IMR-90 (cell line): ENCODE results near the gene NNMT. TPM values are rescaled to one million over a fixed set of nuclear protein-coding genes. Genes with fewer than 3 reads are reported as not detected.

Experiments used
- ATAC-seq: fragments of 200-7000 bp; cut with Tn5 transposase; 2 replicates; pipeline ENCODE4 v1.9.1; 2020; ENCODE audit warnings: low read depth, mild to moderate bottlenecking, moderate library complexity
- BruUV-seq: library from RNA; stranded (reverse); fragments of 400-500 nt; replicated peaks from 2 replicates; lab custom pipeline; 2021; lab: Mats Ljungman, UMichigan
- CTCF ChIA-PET: fragments of 300-600 bp; formaldehyde crosslinking; extraction: SDS; loops from one replicate; lab custom pipeline; 2021; ENCODE audit warnings: antibody characterized with exemption; lab: Yijun Ruan, JAX
- POLR2A ChIA-PET: fragments of 300-600 bp; sonication (Branson Sonifier 250); formaldehyde crosslinking; loops from one replicate; lab custom pipeline; 2022; ENCODE audit warnings: antibody characterized with exemption; ENCODE audit not compliant: unreplicated experiment; lab: Charles Lee
- DNase-seq: peaks from one replicate; pipeline ENCODE4 v3.0.0; 2013
- H2AFZ ChIP-seq: replicated peaks from 2 replicates; pipeline ENCODE3; 2013; ENCODE audit warnings: low read length, mild to moderate bottlenecking; ENCODE audit not compliant: poor library complexity
- H2AK5ac ChIP-seq: 2 replicates; pipeline ENCODE4 v1.6.1; 2013; ENCODE audit warnings: low read depth, low read length, inconsistent platforms
- H2AK9ac ChIP-seq: replicated peaks from 2 replicates; pipeline ENCODE3; 2013; ENCODE audit warnings: mild to moderate bottlenecking, low read depth, low read length, moderate library complexity; ENCODE audit not compliant: poor library complexity
- H2BK120ac ChIP-seq: 2 replicates; pipeline ENCODE4 v1.6.1; 2013; ENCODE audit warnings: low read depth, low read length, inconsistent platforms
- H2BK15ac ChIP-seq: 3 replicates; pipeline ENCODE4 v1.6.1; 2013; ENCODE audit warnings: low read depth, low read length, inconsistent platforms
- H2BK20ac ChIP-seq: 2 replicates; pipeline ENCODE4 v1.6.1; 2013; ENCODE audit warnings: low read depth, mild to moderate bottlenecking, inconsistent platforms, low read length, moderate library complexity
- H2BK5ac ChIP-seq: 2 replicates; pipeline ENCODE4 v1.6.1; 2013; ENCODE audit warnings: mild to moderate bottlenecking, low read depth, low read length, inconsistent platforms; ENCODE audit not compliant: poor library complexity, severe bottlenecking
- H3K14ac ChIP-seq: replicated peaks from 2 replicates; pipeline ENCODE4 v1.6.1; 2013; ENCODE audit warnings: low read depth, low read length, inconsistent platforms
- H3K18ac ChIP-seq: 2 replicates; pipeline ENCODE4 v1.6.1; 2013; ENCODE audit warnings: low read depth, low read length, control low read depth
- H3K23ac ChIP-seq: 2 replicates; pipeline ENCODE4 v1.6.1; 2013; ENCODE audit warnings: low read depth, low read length, inconsistent platforms
- H3K27ac ChIP-seq: 2 replicates; pipeline ENCODE4 v1.5.1; 2013; ENCODE audit warnings: mild to moderate bottlenecking, control low read depth, low read length; ENCODE audit not compliant: insufficient read depth
- H3K27me3 ChIP-seq: 2 replicates; pipeline ENCODE4 v1.6.1; 2013; ENCODE audit warnings: low read length; ENCODE audit not compliant: control insufficient read depth, insufficient read depth
- H3K36me3 ChIP-seq: 2 replicates; pipeline ENCODE4 v1.6.1; 2013; ENCODE audit warnings: low read length, mixed read lengths; ENCODE audit not compliant: control insufficient read depth, insufficient read depth
- H3K4ac ChIP-seq: 2 replicates; pipeline ENCODE4 v1.6.1; 2013; ENCODE audit warnings: low read depth, low read length, inconsistent platforms
- H3K4me1 ChIP-seq: 2 replicates; pipeline ENCODE4 v1.6.1; 2013; ENCODE audit warnings: low read length, mixed read lengths; ENCODE audit not compliant: control insufficient read depth, insufficient read depth
- H3K4me2 ChIP-seq: 2 replicates; pipeline ENCODE4 v1.6.1; 2013; ENCODE audit warnings: low read depth, mild to moderate bottlenecking, control low read depth, low read length, moderate library complexity
- H3K4me3 ChIP-seq: 2 replicates; pipeline ENCODE4 v1.5.1; 2013; ENCODE audit warnings: low read depth, mild to moderate bottlenecking, control low read depth, low read length, moderate library complexity; ENCODE audit not compliant: insufficient read depth
- H3K56ac ChIP-seq: 2 replicates; pipeline ENCODE4 v1.6.1; 2013; ENCODE audit warnings: low read length, inconsistent platforms; ENCODE audit not compliant: insufficient read depth; ENCODE audit errors: extremely low read depth
- H3K79me1 ChIP-seq, 2 experiments: 2 replicates each; pipeline ENCODE4 v1.6.1; 2013; ENCODE audit warnings: low read length in 2 of 2, inconsistent platforms in 1 of 2, low read depth in 1 of 2
- H3K9ac ChIP-seq: 2 replicates; pipeline ENCODE4 v1.6.1; 2013; ENCODE audit warnings: low read depth, low read length, control low read depth
- H3K9me1 ChIP-seq: 2 replicates; pipeline ENCODE4 v1.6.1; 2013; ENCODE audit warnings: low read length, inconsistent platforms; ENCODE audit not compliant: insufficient read depth
- H3K9me3 ChIP-seq: 2 replicates; pipeline ENCODE4 v1.6.1; 2013; ENCODE audit warnings: low read length; ENCODE audit not compliant: control insufficient read depth, insufficient read depth
- H4K20me1 ChIP-seq: 2 replicates; pipeline ENCODE4 v1.6.1; 2013; ENCODE audit warnings: low read length, inconsistent platforms; ENCODE audit not compliant: insufficient read depth
- H4K5ac ChIP-seq: 2 replicates; pipeline ENCODE4 v1.6.1; 2013; ENCODE audit warnings: mild to moderate bottlenecking, low read depth, low read length, control low read depth
- H4K8ac ChIP-seq, 2 experiments: 2 replicates each; pipeline ENCODE4 v1.6.1; 2013; ENCODE audit warnings: low read depth in 2 of 2, low read length in 2 of 2, control low read depth in 1 of 2, inconsistent platforms in 1 of 2
- H4K91ac ChIP-seq: 2 replicates; pipeline ENCODE4 v1.6.1; 2013; ENCODE audit warnings: low read depth, low read length, inconsistent platforms; ENCODE audit not compliant: insufficient read depth
- CEBPB ChIP-seq: IDR thresholded peaks from 2 replicates; pipeline ENCODE4 v1.6.1; 2012; ENCODE audit warnings: low read depth, low read length, improper control_type of control experiment
- MXI1 ChIP-seq: IDR thresholded peaks from 2 replicates; pipeline ENCODE4 v1.6.1; 2012; ENCODE audit warnings: low read depth, mild to moderate bottlenecking, low read length, moderate library complexity, borderline replicate concordance
- WGBS, 2 experiments: methylation state at CpG; one replicate each; pipeline versions ENCODE4 v1.1.5 to v1.1.7; 2013; ENCODE audit warnings: missing lambda C conversion rate in 2 of 2; ENCODE audit not compliant: insufficient read length in 1 of 2; ENCODE audit errors: extremely low coverage in 2 of 2; 5-methylcytosine and 5-hydroxymethylcytosine counted together
- dilution Hi-C: fragments of 300-500 bp; cut with HindIII; formaldehyde crosslinking; loops from one replicate; pipeline ENCODE4 v1.14.3; 2018; ENCODE audit warnings: low sequenced_read_pairs; ENCODE audit not compliant: unreplicated experiment
- in situ Hi-C: fragments of 300-500 bp; cut with MboI; formaldehyde crosslinking; loops from 3 replicates; pipeline ENCODE4 v1.14.3; 2019; ENCODE audit warnings: low sequenced_read_pairs, inconsistent platforms, mixed read lengths
- intact Hi-C: fragments of 100-400 bp; cut with micrococcal nuclease; formaldehyde crosslinking; loops from 2 replicates; pipeline ENCODE4 v1.10.0; 2022
- polyA plus RNA-seq, 3 experiments: library from polyadenylated mRNA; depleted of rRNA; stranded (reverse); fragments of >200 nt; gene quantifications; 2 replicates each; pipeline ENCODE4 v1.2.3, GENCODE V29; 2012; ENCODE audit warnings: low replicate concordance in 1 of 3
- total RNA-seq: library from RNA; depleted of rRNA; stranded (reverse); fragments of >200 nt; gene quantifications from 2 replicates; pipeline ENCODE4 v1.2.3, GENCODE V29; 2012
- TF ChIP-seq, protein P1 (sequence below): conservative IDR thresholded peaks from 2 replicates; pipeline ENCODE4 v1.5.1; 2012; ENCODE audit warnings: mild to moderate bottlenecking, low read depth, low read length, improper control_type of control experiment

Gene NNMT
- total and polyA plus RNA-seq, 2 of the 4 experiments (the other 2 are of a cell fraction) = 79.7 to 108 TPM

DNA sequence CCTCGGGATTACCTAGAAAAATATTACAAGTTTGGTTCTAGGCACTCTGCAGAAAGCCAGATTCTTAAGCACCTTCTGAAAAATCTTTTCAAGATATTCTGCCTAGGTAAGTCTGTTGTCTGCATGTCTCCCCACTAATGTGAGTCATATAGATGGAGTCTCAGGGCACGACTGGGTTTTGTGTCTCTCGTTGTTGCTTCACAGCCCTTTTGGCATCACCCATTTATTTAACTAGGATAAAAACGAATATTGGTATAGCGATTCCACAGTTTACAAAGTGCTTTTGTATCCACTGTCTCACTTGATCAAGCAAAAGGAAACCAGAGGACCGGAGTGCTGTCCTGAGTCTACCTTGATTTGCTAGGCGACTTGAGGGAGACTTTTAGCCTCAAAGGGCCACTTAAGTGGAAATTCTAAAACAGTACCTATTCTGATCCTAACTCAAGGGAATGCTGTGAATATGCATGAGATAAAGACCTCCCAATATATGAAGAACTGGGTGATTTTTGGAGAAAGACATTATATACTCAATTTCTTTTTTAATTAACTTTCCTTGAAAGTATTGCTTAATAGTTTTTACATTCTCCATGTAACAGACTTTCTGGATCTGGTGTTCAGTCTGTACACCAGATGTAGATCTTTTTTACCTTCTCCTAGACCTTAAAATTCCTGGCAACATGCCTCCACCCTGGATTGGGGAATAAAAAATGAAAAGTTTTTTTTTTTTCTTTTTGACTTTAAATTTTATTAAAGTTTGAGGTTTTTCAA, 590 bp downstream of the NNMT start:
- Histone ChIP-seq H3K4me3 (peak overlapping the region; percentile 62), H2BK20ac (peak overlapping the region; percentile 94), H3K27me3 (no peaks in the 10 kb centered on the region), H4K8ac (peak overlapping the region; percentile 95 to 100), H3K4ac (peak overlapping the region; percentile 100), H3K23ac (peak overlapping the region; percentile 96), H3K9me1 (peaks cover 8% of the 10 kb centered on the region), H2AFZ (peak overlapping the region; percentile 86), H2BK120ac (peak overlapping the region; percentile 100), H3K9ac (peak overlapping the region; percentile 97), H2BK15ac (peak overlapping the region; percentile 97; the same call in 2 of the 3 replicates), H3K79me1 (peaks cover 17 to 23% of the 10 kb centered on the region in 2 experiments), H3K36me3 (peaks cover 8% of the 10 kb centered on the region), H2AK9ac (peak overlapping the region; percentile 93), H2BK5ac (peak overlapping the region; percentile 100), H3K9me3 (peaks cover 4% of the 10 kb centered on the region), H4K5ac (peak overlapping the region; percentile 93), H3K27ac (peak overlapping the region; percentile 98), H3K4me1 (peaks cover 14% of the 10 kb centered on the region), H2AK5ac (peak overlapping the region; percentile 38), H4K20me1 (no peaks in the 10 kb centered on the region), H3K4me2 (peak overlapping the region; percentile 95), H3K14ac (peak overlapping the region; percentile 100), H3K56ac (peak overlapping the region; percentile 99), H3K18ac (peak overlapping the region; percentile 98), H4K91ac (peak overlapping the region; percentile 100)
- ChIA-PET CTCF (interaction anchor here (1.5 kb wide), 2 partner anchors 8 to 16 kb away, joined by 3 to 7 read pairs; no protein-coding TSS in a partner anchor), POLR2A (interaction anchor here (0.5 to 1.5 kb wide), 4 partner anchors 8 to 298 kb away, joined by 3 to 7 read pairs (median 3); no protein-coding TSS in a partner anchor)
- ATAC-seq = peak; percentile 2
- TSS peak; percentile 81 for BruUV-seq
- peak; percentile 45 for DNase-seq
- intact Hi-C loops = loop anchor here (1.0 to 10.0 kb wide), 3 partner anchors 104 to 1208 kb away; partner anchors contain the start of genes C11orf71, CADM1 and RBM7
- WGBS, 2 experiments = no CpG with 5 or more reads among the region's 7 CpGs
- dilution Hi-C loops = no loop called here
- in situ Hi-C loops = no loop called here
- TF ChIP-seq MXI1 (no peak), CEBPB (peak; percentile 66)
- TF ChIP-seq, protein P1, sequence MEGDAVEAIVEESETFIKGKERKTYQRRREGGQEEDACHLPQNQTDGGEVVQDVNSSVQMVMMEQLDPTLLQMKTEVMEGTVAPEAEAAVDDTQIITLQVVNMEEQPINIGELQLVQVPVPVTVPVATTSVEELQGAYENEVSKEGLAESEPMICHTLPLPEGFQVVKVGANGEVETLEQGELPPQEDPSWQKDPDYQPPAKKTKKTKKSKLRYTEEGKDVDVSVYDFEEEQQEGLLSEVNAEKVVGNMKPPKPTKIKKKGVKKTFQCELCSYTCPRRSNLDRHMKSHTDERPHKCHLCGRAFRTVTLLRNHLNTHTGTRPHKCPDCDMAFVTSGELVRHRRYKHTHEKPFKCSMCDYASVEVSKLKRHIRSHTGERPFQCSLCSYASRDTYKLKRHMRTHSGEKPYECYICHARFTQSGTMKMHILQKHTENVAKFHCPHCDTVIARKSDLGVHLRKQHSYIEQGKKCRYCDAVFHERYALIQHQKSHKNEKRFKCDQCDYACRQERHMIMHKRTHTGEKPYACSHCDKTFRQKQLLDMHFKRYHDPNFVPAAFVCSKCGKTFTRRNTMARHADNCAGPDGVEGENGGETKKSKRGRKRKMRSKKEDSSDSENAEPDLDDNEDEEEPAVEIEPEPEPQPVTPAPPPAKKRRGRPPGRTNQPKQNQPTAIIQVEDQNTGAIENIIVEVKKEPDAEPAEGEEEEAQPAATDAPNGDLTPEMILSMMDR = no peak
